Large intestine (tissue), 3 donors: ENCODE measurements around the gene ICA1. TPM values are rescaled to one million over a fixed set of nuclear protein-coding genes. Genes with fewer than 3 reads are reported as not detected.

Experiments
- DNase-seq, 2 donors: peaks; one replicate each; pipeline versions ENCODE4 v3.0.0 to v3.0.0-alpha.2; 2013
- H3K27ac ChIP-seq: one replicate; pipeline ENCODE4 v1.5.1; 2013; ENCODE audit warnings: low read length
- H3K27me3 ChIP-seq: 2 replicates; pipeline ENCODE4 v1.6.1; 2013; ENCODE audit warnings: low read length; ENCODE audit not compliant: control insufficient read depth, insufficient read depth
- H3K36me3 ChIP-seq: 2 replicates; pipeline ENCODE4 v1.6.1; 2013; ENCODE audit warnings: low read length; ENCODE audit not compliant: control insufficient read depth, insufficient read depth
- H3K4me1 ChIP-seq: one replicate; pipeline ENCODE4 v1.6.1; 2013; ENCODE audit warnings: low read length; ENCODE audit not compliant: control insufficient read depth, insufficient read depth
- H3K4me3 ChIP-seq: one replicate; pipeline ENCODE4 v1.5.1; 2013; ENCODE audit warnings: low read length
- H3K9me3 ChIP-seq: one replicate; pipeline ENCODE4 v1.6.1; 2013; ENCODE audit warnings: mild to moderate bottlenecking, low read depth, low read length, moderate library complexity; ENCODE audit not compliant: control insufficient read depth
- WGBS: methylation state at CpG from one replicate; pipeline ENCODE4 v1.1.5; 2013; ENCODE audit warnings: low lambda C conversion rate; ENCODE audit not compliant: insufficient coverage; 5-methylcytosine and 5-hydroxymethylcytosine counted together
- polyA plus RNA-seq: library from polyadenylated mRNA; unstranded; fragments of 120-200 nt; gene quantifications from one replicate; pipeline ENCODE4 v1.2.1, GENCODE V29; 2013

Gene ICA1
- polyA plus RNA-seq, 1 donor: 51.6 TPM

DNA sequence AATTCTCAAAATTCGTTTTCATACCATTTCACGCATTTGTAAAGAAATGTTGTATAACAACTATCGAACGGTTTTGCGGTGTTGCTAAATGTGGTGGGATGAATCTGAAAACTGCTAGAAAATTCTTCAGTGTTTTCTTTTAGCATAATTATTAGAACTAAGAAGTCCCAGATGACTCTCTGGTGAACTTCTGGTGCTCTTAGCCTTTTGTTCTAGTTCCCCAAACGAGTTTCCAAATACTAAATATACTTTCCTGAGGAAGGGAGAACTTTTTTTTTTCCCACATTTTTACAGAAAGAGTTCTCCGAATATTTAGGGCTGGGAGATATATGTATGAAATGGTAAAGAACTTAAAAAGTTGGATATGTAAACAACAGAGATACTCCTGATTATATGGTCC is 82.5 kb downstream of the ICA1 start:
- H3K36me3 ChIP-seq: no peaks in the 10 kb centered on the region
- H3K27me3 ChIP-seq: no peaks in the 10 kb centered on the region
- H3K4me3 ChIP-seq: no peak overlapping the region
- 100% methylated on average over 5 of the region's 7 CpGs for WGBS
- DNase-seq: no peak
- no peak overlapping the region for H3K27ac ChIP-seq
- peaks cover 14% of the 10 kb centered on the region for H3K4me1 ChIP-seq
- H3K9me3 ChIP-seq: no peaks in the 10 kb centered on the region

DNA sequence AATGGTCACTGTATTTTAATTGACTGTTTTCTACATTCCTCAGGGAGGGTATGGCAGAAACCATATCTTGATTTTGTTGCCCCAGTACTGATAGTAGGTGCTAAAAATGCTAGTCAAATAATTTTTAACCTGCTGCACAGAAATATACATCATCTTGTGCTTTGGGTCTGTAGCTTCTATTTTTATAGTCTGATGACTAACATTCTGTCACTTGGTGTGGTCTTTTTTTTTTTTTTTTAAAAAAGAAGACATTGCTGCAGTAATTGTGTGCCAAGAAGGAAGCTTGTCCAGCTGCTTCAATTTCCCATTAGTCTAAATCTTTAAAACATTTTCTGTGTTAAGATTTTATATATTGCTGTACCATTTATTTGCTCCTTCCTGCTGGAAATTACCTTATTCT is 83.6 kb downstream of the ICA1 start:
- Histone ChIP-seq H3K4me3 (no peak overlapping the region), H3K27ac (no peak overlapping the region), H3K36me3 (no peaks in the 10 kb centered on the region), H3K4me1 (peaks cover 14% of the 10 kb centered on the region), H3K9me3 (no peaks in the 10 kb centered on the region), H3K27me3 (no peaks in the 10 kb centered on the region)
- DNase-seq: no peak

DNA sequence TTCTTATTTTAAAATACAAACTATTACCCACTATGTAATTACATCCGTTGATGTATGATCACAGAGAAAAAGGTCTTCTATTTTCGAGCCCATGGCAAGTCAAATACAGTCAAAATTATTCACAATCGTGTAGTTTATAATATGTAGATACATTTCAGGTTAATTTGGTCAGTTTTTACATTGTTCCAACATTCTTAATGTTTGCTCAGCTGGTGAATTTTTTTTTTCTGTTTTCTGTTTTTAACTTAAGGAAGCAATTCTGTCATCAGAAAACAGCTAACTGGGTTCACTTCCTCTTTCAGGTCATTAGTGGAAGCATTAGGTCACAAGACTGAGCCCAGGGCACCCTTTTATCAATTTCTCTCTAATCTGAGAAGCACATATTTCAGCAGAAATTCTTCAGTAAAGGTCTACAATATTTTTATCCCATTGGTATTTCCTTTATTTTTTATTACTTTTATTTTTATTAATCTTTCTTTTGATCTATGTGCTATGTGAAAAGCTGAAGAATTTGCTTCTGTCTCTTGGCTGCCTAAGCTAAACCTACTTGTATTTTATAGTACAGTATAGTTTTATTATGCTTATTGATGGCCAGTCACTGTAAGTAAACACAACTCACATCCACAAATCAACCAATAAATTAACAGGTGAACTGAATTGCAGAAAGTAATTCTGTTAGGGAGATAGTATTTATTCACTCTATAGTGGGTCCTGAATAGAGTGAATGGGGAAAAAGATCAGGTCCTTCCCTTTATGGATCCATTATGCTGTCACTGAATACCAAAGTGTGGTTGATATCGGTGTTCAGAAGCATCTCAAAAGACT is 84.6 kb downstream of the ICA1 start:
- H3K27me3 ChIP-seq: no peaks in the 10 kb centered on the region
- H3K27ac ChIP-seq: peak overlapping the region; percentile 10
- no peaks in the 10 kb centered on the region for H3K9me3 ChIP-seq
- H3K4me3 ChIP-seq: no peak overlapping the region
- peak in 1 of 2 donors; percentile 33 for DNase-seq
- 86% methylated on average over 2 of the region's 4 CpGs for WGBS
- H3K36me3 ChIP-seq: no peaks in the 10 kb centered on the region
- peaks cover 14% of the 10 kb centered on the region for H3K4me1 ChIP-seq

- no peak for DNase-seq
- 88% methylated on average over 5 of the region's 10 CpGs for WGBS
- Histone ChIP-seq H3K9me3 (no peaks in the 10 kb centered on the region), H3K27ac (peak overlapping the region; percentile 17), H3K4me3 (no peak overlapping the region), H3K4me1 (peaks cover 14% of the 10 kb centered on the region), H3K27me3 (no peaks in the 10 kb centered on the region), H3K36me3 (no peaks in the 10 kb centered on the region)
Observed at GRCh38 chr7:8176370-8177081, 85.4 kb downstream of the ICA1 start.

GRCh38 chr7:8175929-8176369 is 86.0 kb downstream of the ICA1 start:
- no peak overlapping the region for H3K4me3 ChIP-seq
- H3K4me1 ChIP-seq: peaks cover 14% of the 10 kb centered on the region
- H3K27me3 ChIP-seq: no peaks in the 10 kb centered on the region
- peak; percentile 69 to 83 for DNase-seq
- H3K9me3 ChIP-seq: no peaks in the 10 kb centered on the region
- H3K36me3 ChIP-seq: no peaks in the 10 kb centered on the region
- no CpG with 5 or more reads among the region's 6 CpGs for WGBS
- H3K27ac ChIP-seq: peak overlapping the region; percentile 17

- H3K4me1 ChIP-seq: peaks cover 14% of the 10 kb centered on the region
- H3K27me3 ChIP-seq: no peaks in the 10 kb centered on the region
- H3K36me3 ChIP-seq: no peaks in the 10 kb centered on the region
- 100% methylated on average over 1 of the region's 5 CpGs for WGBS
- H3K4me3 ChIP-seq: no peak overlapping the region
- no peaks in the 10 kb centered on the region for H3K9me3 ChIP-seq
- H3K27ac ChIP-seq: no peak overlapping the region
- no peak for DNase-seq
Observed at GRCh38 chr7:8172372-8173354, 89.3 kb downstream of the ICA1 start.

DNA sequence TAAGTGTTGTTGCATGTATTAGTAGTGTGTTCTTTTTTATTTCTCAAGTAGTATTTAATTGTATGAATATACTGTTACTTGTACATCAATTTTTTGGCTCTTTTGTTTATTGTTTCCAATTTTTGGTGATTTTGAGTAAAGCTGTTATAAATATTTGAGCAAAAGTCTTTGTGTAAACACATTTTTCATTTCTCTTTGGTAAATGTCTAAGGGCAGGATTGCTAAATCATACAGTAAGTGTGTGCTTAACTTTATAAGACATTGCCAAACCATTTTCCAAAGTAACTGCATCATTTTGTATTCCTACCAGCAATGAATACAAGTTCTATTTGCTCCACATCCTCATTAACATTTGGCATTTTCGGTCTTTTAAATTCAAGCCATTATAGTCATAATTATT is 92.8 kb downstream of the ICA1 start:
- no peaks in the 10 kb centered on the region for H3K27me3 ChIP-seq
- no peaks in the 10 kb centered on the region for H3K36me3 ChIP-seq
- WGBS: 100% methylated on average over 1 of the region's 1 CpG
- H3K4me3 ChIP-seq: no peak overlapping the region
- H3K27ac ChIP-seq: no peak overlapping the region
- no peak for DNase-seq
- no peaks in the 10 kb centered on the region for H3K9me3 ChIP-seq
- H3K4me1 ChIP-seq: no peaks in the 10 kb centered on the region

DNA sequence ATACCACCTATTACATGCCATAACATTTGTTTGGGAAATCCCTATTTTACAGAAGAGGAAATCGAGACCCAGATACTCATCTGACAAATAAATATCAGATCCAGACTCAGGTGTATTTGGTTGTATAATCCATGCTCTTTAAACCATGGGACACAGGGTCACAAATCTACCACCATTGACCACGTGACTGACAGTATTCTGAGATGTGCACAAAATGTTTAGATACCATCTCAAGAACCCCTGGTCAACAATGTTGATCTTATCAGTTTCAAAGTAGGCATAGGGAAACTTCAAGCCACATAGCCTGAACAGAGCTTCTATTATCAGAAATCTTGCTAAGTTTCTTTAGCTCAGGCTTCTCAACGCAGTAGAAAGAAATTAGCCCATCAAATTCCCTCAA is 93.6 kb downstream of the ICA1 start:
- no peak overlapping the region for H3K27ac ChIP-seq
- H3K4me3 ChIP-seq: no peak overlapping the region
- WGBS: no CpG with 5 or more reads among the region's 3 CpGs
- no peak for DNase-seq
- H3K4me1 ChIP-seq: no peaks in the 10 kb centered on the region
- H3K9me3 ChIP-seq: no peaks in the 10 kb centered on the region
- H3K36me3 ChIP-seq: no peaks in the 10 kb centered on the region
- no peaks in the 10 kb centered on the region for H3K27me3 ChIP-seq

GRCh38 chr7:8165150-8165549 is 96.8 kb downstream of the ICA1 start:
- Histone ChIP-seq H3K27me3 (no peaks in the 10 kb centered on the region), H3K4me3 (no peak overlapping the region), H3K4me1 (no peaks in the 10 kb centered on the region), H3K36me3 (no peaks in the 10 kb centered on the region), H3K9me3 (no peaks in the 10 kb centered on the region), H3K27ac (no peak overlapping the region)
- 0% methylated on average over 1 of the region's 4 CpGs for WGBS
- DNase-seq: no peak

GRCh38 chr7:8162181-8162580 is 99.8 kb downstream of the ICA1 start:
- no peaks in the 10 kb centered on the region for H3K9me3 ChIP-seq
- no peaks in the 10 kb centered on the region for H3K4me1 ChIP-seq
- no peaks in the 10 kb centered on the region for H3K36me3 ChIP-seq
- no peak overlapping the region for H3K27ac ChIP-seq
- WGBS: 100% methylated on average over 1 of the region's 3 CpGs
- no peak for DNase-seq
- H3K4me3 ChIP-seq: no peak overlapping the region
- H3K27me3 ChIP-seq: no peaks in the 10 kb centered on the region
